K562 (cell line): ENCODE results near the gene ECPAS. TPM values are rescaled to one million over a fixed set of nuclear protein-coding genes. Genes with fewer than 3 reads are reported as not detected.

ENCODE experiments used
- BRD9 ChIP-seq: fragments of 450-650 bp; IDR thresholded peaks from 2 replicates; pipeline ENCODE4 v1.6.1; 2018; ENCODE audit warnings: low read depth; ENCODE audit not compliant: partially characterized antibody
- C11orf30 ChIP-seq: fragments of 450-650 bp; IDR thresholded peaks from 2 replicates; pipeline ENCODE4 v1.6.1; 2016; ENCODE audit warnings: low read depth, mild to moderate bottlenecking
- FOXA1 ChIP-seq: fragments of 450-650 bp; IDR thresholded peaks from 2 replicates; pipeline ENCODE4 v1.6.1; 2016; ENCODE audit warnings: mild to moderate bottlenecking, borderline replicate concordance
- IRF1 ChIP-seq: sonication (generic); formaldehyde crosslinking; IDR thresholded peaks from 2 replicates; pipeline ENCODE4 v1.8.0; 2022; ENCODE audit warnings: missing genetic modification reagents, mild to moderate bottlenecking, borderline replicate concordance
- JUND ChIP-seq, 2 experiments: IDR thresholded peaks; 2 replicates in 1 of 2; 3 replicates in 1 of 2; pipeline ENCODE4 v1.6.1; 2011; ENCODE audit warnings: borderline replicate concordance in 2 of 2, low read depth in 2 of 2, low read length in 2 of 2, improper control_type of control experiment in 1 of 2, missing biosample characterization in 1 of 2, missing genetic modification characterization in 1 of 2, missing genetic modification reagents in 1 of 2
- KAT8 ChIP-seq: fragments of 450-650 bp; IDR thresholded peaks from 2 replicates; pipeline ENCODE4 v1.6.1; 2016; ENCODE audit warnings: low read depth, mild to moderate bottlenecking
- LARP7 ChIP-seq: fragments of 450-650 bp; IDR thresholded peaks from 2 replicates; pipeline ENCODE4 v1.6.1; 2016
- MCM7 ChIP-seq, 2 experiments: fragments of 450-650 bp; IDR thresholded peaks; 2 replicates each; pipeline ENCODE4 v1.6.1; 2016 to 2018
- PBX2 ChIP-seq, 2 experiments: IDR thresholded peaks in 1 of 2; conservative IDR thresholded peaks in 1 of 2; 2 replicates each; pipeline ENCODE4 v1.6.1; 2016; ENCODE audit warnings: low read depth in 2 of 2, mild to moderate bottlenecking in 1 of 2, missing compliant biosample characterization in 1 of 2, missing genetic modification characterization in 1 of 2, moderate library complexity in 1 of 2
- POU5F1 ChIP-seq: fragments of 150-350 bp; IDR thresholded peaks from 2 replicates; pipeline ENCODE4 v1.6.1; 2014; ENCODE audit warnings: borderline replicate concordance, low read length, low read depth, mild to moderate bottlenecking; ENCODE audit not compliant: partially characterized antibody
- SMARCE1 ChIP-seq: fragments of 450-650 bp; IDR thresholded peaks from 2 replicates; pipeline ENCODE4 v1.7.1; 2016; ENCODE audit warnings: mild to moderate bottlenecking
- SRSF9 ChIP-seq: fragments of 200-400 bp; formaldehyde crosslinking; IDR thresholded peaks from 2 replicates; pipeline ENCODE4 v1.6.1; 2017; ENCODE audit warnings: low read depth, low read length, borderline replicate concordance
- TEAD4 ChIP-seq, 2 experiments: sonication (generic) in 1 of 2; formaldehyde crosslinking in 1 of 2; IDR thresholded peaks; 2 replicates each; pipeline versions ENCODE4 v1.6.1 to v1.8.0; 2012 to 2022; ENCODE audit warnings: borderline replicate concordance in 1 of 2, inconsistent platforms in 1 of 2, low read length in 1 of 2, mild to moderate bottlenecking in 1 of 2, missing genetic modification reagents in 1 of 2
- THRAP3 ChIP-seq: fragments of 450-650 bp; IDR thresholded peaks from 2 replicates; pipeline ENCODE4 v1.6.1; 2016; ENCODE audit warnings: mild to moderate bottlenecking, inconsistent platforms, borderline replicate concordance
- ZBTB11 ChIP-seq, 3 experiments: fragments of 200-800 bp in 1 of 3; fragments of 250-450 bp in 1 of 3; fragments of 450-650 bp in 1 of 3; sonication (Bioruptor Pico) in 1 of 3; sonication (Bioruptor generic) in 1 of 3; formaldehyde crosslinking in 1 of 3; IDR thresholded peaks; 2 replicates each; pipeline versions ENCODE4 v1.6.1 to v1.8.0; 2016 to 2022; ENCODE audit warnings: mild to moderate bottlenecking in 2 of 3, missing genetic modification characterization in 2 of 3, missing compliant biosample characterization in 1 of 3, moderate library complexity in 1 of 3
- ZKSCAN1 ChIP-seq: fragments of 150-350 bp; IDR thresholded peaks from 2 replicates; pipeline ENCODE4 v1.6.1; 2016; ENCODE audit warnings: low read depth, low read length
- polyA plus RNA-seq, 8 experiments: library from polyadenylated mRNA; depleted of rRNA in 4 of 8; stranded (reverse) in 5 of 8; unstranded in 3 of 8; fragments of >200 nt; fragmentation: Nextera tagmentation in 2 of 8; fragmentation: Illumina TruSeq in 1 of 8; extraction: Ambion mirVana in 2 of 8; extraction: Trizol in 1 of 8; gene quantifications; 2 replicates each; pipeline versions ENCODE4 v1.2.1 to v1.2.3, GENCODE V29; 2011 to 2014; ENCODE audit warnings: inconsistent platforms in 1 of 8, missing spikeins in 1 of 8
- total RNA-seq, 7 experiments: library from RNA; depleted of rRNA in 6 of 7; stranded (reverse); fragments of >200 nt in 6 of 7; fragmentation: Illumina TruSeq in 2 of 7; extraction: Trizol in 2 of 7; gene quantifications; 2 replicates each; pipeline versions ENCODE4 v1.2.1 to v1.2.3, GENCODE V29; 2011 to 2021; ENCODE audit warnings: low replicate concordance in 1 of 7
- TF ChIP-seq, protein P1 (sequence below): fragments of 250-450 bp; sonication (Bioruptor Pico); IDR thresholded peaks from 2 replicates; pipeline ENCODE4 v1.4.0; 2020; ENCODE audit warnings: borderline replicate concordance

ECPAS gene
- total and polyA plus RNA-seq, 9 of the 15 experiments (the other 6 are each of a cell fraction or from before 2014, with no cell fraction given): 14.5 to 90.9 (median 75.7) TPM

DNA sequence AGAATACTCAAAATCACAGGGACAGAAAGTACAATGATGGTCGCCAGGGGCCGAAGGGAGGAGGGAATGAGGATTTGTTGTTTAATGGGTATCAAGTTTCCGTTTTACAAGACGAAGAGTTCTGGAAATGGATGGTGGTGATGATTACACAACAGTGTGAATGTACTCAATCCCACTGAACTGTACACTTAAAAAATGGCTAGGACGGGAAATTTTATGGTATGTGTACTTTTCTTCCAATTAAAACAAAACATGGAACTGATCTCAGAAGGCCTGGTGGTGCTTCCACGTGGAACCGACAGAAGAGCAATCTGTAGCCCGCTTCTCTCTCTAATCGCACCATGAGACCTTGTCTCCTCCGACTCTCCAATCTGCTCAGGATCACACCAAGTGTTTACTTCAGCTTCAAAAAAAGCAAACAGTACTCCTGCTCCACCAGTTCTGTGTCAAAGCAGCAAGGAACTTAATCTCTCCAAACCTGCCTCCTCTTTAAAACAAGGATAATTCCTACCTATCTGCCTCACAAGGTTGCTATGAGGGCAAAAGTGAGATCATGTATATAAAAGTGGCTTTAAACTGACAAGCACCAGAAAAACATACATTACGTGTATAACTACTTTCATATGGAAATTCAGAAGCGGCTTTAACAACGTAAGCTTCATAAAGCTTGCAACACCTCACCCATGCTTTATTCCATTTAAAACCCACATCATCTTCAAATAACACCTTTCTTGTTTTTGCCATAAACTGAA lies 2.1 kb downstream of the ECPAS start (continued):
- TF ChIP-seq JUND (IDR thresholded peaks at IDR 0.05; ENCODE audit: borderline replicate concordance, low read depth, low read length) (no peak), JUND (tag; IDR thresholded peaks at IDR 0.05; ENCODE audit: borderline replicate concordance, low read depth, low read length) (0 out of 3 replicates have a peak, but pooled peaks have one; percentile 7), PBX2 (CRISPR knock-in tag; IDR thresholded peaks at IDR 0.05; ENCODE audit: low read depth) (no peak), PBX2 (tag; conservative IDR thresholded peaks at IDR 0.05; ENCODE audit: low read depth) (no peak), SRSF9 (no peak), MCM7 (IDR thresholded peaks at IDR 0.05) (no peak), BRD9 (no peak), ZKSCAN1 (no peak), LARP7 (no peak), THRAP3 (no peak), SMARCE1 (no peak), IRF1 (CRISPR knock-in tag) (no peak), ZBTB11 (CRISPR knock-in tag; IDR thresholded peaks at IDR 0.05) (no peak), C11orf30 (no peak), TEAD4 (IDR thresholded peaks at IDR 0.05; ENCODE audit: low read length) (no peak; the same call in 1 of the 2 replicates), TEAD4 (CRISPR knock-in tag; IDR thresholded peaks at IDR 0.05; ENCODE audit: borderline replicate concordance) (no peak), FOXA1 (no peak), POU5F1 (no peak), KAT8 (no peak)
- TF ChIP-seq, protein P1, sequence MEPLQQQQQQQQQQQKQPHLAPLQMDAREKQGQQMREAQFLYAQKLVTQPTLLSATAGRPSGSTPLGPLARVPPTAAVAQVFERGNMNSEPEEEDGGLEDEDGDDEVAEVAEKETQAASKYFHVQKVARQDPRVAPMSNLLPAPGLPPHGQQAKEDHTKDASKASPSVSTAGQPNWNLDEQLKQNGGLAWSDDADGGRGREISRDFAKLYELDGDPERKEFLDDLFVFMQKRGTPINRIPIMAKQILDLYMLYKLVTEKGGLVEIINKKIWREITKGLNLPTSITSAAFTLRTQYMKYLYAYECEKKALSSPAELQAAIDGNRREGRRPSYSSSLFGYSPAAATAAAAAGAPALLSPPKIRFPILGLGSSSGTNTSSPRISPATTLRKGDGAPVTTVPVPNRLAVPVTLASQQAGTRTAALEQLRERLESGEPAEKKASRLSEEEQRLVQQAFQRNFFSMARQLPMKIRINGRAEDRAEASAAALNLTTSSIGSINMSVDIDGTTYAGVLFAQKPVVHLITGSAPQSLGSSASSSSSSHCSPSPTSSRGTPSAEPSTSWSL (CRISPR knock-in tag): no peak
